ENCODE data around the gene SYCP3. TPM values are rescaled to one million over a fixed set of nuclear protein-coding genes. Genes with fewer than 3 reads are reported as not detected.

The SYCP3 gene
- total RNA-seq, 1 experiment from 2014 or later = 0.16 TPM

DNA sequence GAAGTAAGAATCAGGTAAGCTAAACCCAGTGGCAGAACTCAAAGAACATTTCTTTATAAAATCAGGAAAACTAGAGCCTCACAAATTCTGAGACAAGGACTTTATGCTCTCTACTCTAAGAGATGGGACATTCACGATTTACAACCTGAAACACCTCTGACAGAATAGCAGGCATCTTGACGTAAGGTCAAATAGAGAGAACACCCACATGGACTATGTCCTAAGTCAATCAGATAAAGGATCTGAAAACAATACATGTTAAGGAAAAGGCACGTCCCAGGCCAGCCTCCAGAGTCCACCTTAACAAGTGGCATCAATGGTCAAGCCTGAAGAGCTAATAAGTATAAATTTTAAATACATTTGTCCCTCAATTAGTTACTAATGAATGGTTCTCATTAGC, 39.9 kb upstream of the SYCP3 start:
- H3K36me3 Mint-ChIP-seq (ENCODE audit: insufficient read depth, unreplicated experiment) = peaks cover 15% of the 10 kb centered on the region
- TF ChIP-seq, protein P1, sequence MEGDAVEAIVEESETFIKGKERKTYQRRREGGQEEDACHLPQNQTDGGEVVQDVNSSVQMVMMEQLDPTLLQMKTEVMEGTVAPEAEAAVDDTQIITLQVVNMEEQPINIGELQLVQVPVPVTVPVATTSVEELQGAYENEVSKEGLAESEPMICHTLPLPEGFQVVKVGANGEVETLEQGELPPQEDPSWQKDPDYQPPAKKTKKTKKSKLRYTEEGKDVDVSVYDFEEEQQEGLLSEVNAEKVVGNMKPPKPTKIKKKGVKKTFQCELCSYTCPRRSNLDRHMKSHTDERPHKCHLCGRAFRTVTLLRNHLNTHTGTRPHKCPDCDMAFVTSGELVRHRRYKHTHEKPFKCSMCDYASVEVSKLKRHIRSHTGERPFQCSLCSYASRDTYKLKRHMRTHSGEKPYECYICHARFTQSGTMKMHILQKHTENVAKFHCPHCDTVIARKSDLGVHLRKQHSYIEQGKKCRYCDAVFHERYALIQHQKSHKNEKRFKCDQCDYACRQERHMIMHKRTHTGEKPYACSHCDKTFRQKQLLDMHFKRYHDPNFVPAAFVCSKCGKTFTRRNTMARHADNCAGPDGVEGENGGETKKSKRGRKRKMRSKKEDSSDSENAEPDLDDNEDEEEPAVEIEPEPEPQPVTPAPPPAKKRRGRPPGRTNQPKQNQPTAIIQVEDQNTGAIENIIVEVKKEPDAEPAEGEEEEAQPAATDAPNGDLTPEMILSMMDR (IDR thresholded peaks at IDR 0.05; ENCODE audit: insufficient read depth in 1 of 2, low read depth in 1 of 2, low read length in 1 of 2, severe bottlenecking in 1 of 2, unreplicated experiment in 1 of 2) = no peak
- H3K27me3 ChIP-seq (replicated peaks; ENCODE audit: control insufficient read depth, insufficient read depth, low read length) = no peaks in the 10 kb centered on the region
- CTCF ChIA-PET = interaction anchor here (1.7 to 1.8 kb wide), 2 partner anchors 13 to 51 kb away, joined by 4 to 6 read pairs; partner anchors contain the start of gene GNPTAB
- H3K4me3 Mint-ChIP-seq (ENCODE audit: unreplicated experiment) = no peak overlapping the region
- intact Hi-C loops (cut with micrococcal nuclease; ENCODE audit: unreplicated experiment) = no loop called here
- DNase-seq = no peak
- no peaks in the 10 kb centered on the region; the same call in 1 of the 2 replicates for H3K36me3 ChIP-seq (ENCODE audit: control insufficient read depth, insufficient read depth, low read length)
- H3K9me3 Mint-ChIP-seq (ENCODE audit: unreplicated experiment) = no peaks in the 10 kb centered on the region
- no TSS peak for BruUV-seq (replicated peaks)
- H3K9me3 ChIP-seq = no peaks in the 10 kb centered on the region
- POLR2A ChIA-PET = no interaction called here
- H3K27me3 Mint-ChIP-seq (ENCODE audit: insufficient read depth, unreplicated experiment) = no peaks in the 10 kb centered on the region
- no peak overlapping the region for H3K27ac Mint-ChIP-seq (ENCODE audit: unreplicated experiment)
- H3K4me1 Mint-ChIP-seq (ENCODE audit: low read depth, unreplicated experiment) = peaks cover 13% of the 10 kb centered on the region
- no peak overlapping the region for H3K4me3 ChIP-seq (ENCODE audit: low read depth, low read length)
- H3K4me1 ChIP-seq = peaks cover 4% of the 10 kb centered on the region; the same call in 1 of the 2 replicates

DNA sequence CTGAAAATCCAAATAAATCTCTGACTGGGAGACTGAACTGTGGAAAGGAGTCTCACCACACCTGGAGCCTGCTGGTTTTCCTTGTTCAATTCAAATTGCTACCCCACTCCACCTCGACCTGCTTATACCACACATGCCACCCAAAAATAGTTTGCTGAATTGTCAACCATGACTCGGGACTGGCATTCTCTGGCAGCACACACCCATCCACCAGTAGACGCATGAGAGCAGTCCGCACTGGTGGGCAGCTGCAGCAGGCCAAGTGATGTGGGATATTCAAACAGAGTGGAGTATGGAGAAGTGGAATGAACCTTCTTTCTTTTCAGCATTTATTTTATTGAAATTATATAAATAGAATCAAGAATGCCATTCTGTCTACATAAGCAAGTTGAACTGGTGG, 38.7 kb upstream of the SYCP3 start:
- H3K9me3 Mint-ChIP-seq (ENCODE audit: unreplicated experiment) = no peaks in the 10 kb centered on the region
- no peaks in the 10 kb centered on the region for H3K36me3 ChIP-seq (ENCODE audit: control insufficient read depth, insufficient read depth, low read length)
- no peak overlapping the region for H3K27ac Mint-ChIP-seq (ENCODE audit: unreplicated experiment)
- H3K27me3 Mint-ChIP-seq (ENCODE audit: insufficient read depth, unreplicated experiment) = no peaks in the 10 kb centered on the region
- H3K4me1 Mint-ChIP-seq (ENCODE audit: low read depth, unreplicated experiment) = peaks cover 11% of the 10 kb centered on the region
- TF ChIP-seq, protein P1 (IDR thresholded peaks at IDR 0.05; ENCODE audit: insufficient read depth in 1 of 2, low read depth in 1 of 2, low read length in 1 of 2, severe bottlenecking in 1 of 2, unreplicated experiment in 1 of 2) = no peak
- no peaks in the 10 kb centered on the region for H3K27me3 ChIP-seq (replicated peaks; ENCODE audit: control insufficient read depth, insufficient read depth, low read length)
- POLR2A ChIA-PET = no interaction called here
- H3K4me1 ChIP-seq = peaks cover 4% of the 10 kb centered on the region; the same call in 1 of the 2 replicates
- CTCF ChIA-PET = no interaction called here
- DNase-seq = no peak
- H3K36me3 Mint-ChIP-seq (ENCODE audit: insufficient read depth, unreplicated experiment) = peaks cover 13% of the 10 kb centered on the region
- H3K4me3 ChIP-seq (ENCODE audit: low read depth, low read length) = no peak overlapping the region
- intact Hi-C loops (cut with micrococcal nuclease; ENCODE audit: unreplicated experiment) = no loop called here
- no peak overlapping the region for H3K4me3 Mint-ChIP-seq (ENCODE audit: unreplicated experiment)
- no peaks in the 10 kb centered on the region for H3K9me3 ChIP-seq
- no TSS peak for BruUV-seq (replicated peaks)

DNA sequence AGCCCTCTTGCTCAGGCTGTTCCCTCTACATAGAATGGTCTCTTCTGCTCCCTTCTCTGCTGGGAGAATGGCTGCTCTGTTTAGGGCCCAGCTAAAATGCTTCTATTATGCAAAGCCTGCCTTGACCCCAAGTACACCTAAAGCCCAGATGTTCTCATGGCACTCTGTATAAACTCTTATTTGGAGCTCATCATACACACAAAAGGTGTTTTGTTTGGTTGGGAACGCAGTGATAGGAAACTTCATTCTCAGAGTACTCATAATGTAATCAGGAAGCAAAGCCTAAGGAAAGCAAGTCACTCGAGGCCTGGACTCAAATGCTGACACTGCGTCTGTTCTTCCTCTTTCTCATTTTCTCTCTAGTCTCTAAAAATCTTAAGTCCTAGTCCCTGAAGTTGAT, 38.2 kb upstream of the SYCP3 start:
- POLR2A ChIA-PET = no interaction called here
- no peak for DNase-seq
- H3K9me3 Mint-ChIP-seq (ENCODE audit: unreplicated experiment) = no peaks in the 10 kb centered on the region
- H3K4me1 Mint-ChIP-seq (ENCODE audit: low read depth, unreplicated experiment) = peaks cover 7% of the 10 kb centered on the region
- H3K4me3 ChIP-seq (ENCODE audit: low read depth, low read length) = no peak overlapping the region
- H3K4me1 ChIP-seq = peaks cover 4% of the 10 kb centered on the region; the same call in 1 of the 2 replicates
- no peak overlapping the region for H3K27ac Mint-ChIP-seq (ENCODE audit: unreplicated experiment)
- TF ChIP-seq, protein P1 (IDR thresholded peaks at IDR 0.05; ENCODE audit: insufficient read depth in 1 of 2, low read depth in 1 of 2, low read length in 1 of 2, severe bottlenecking in 1 of 2, unreplicated experiment in 1 of 2) = no peak
- H3K27me3 ChIP-seq (replicated peaks; ENCODE audit: control insufficient read depth, insufficient read depth, low read length) = no peaks in the 10 kb centered on the region
- no peaks in the 10 kb centered on the region for H3K27me3 Mint-ChIP-seq (ENCODE audit: insufficient read depth, unreplicated experiment)
- CTCF ChIA-PET = no interaction called here
- intact Hi-C loops (cut with micrococcal nuclease; ENCODE audit: unreplicated experiment) = no loop called here
- H3K36me3 ChIP-seq (ENCODE audit: control insufficient read depth, insufficient read depth, low read length) = no peaks in the 10 kb centered on the region
- H3K4me3 Mint-ChIP-seq (ENCODE audit: unreplicated experiment) = no peak overlapping the region
- H3K36me3 Mint-ChIP-seq (ENCODE audit: insufficient read depth, unreplicated experiment) = peaks cover 9% of the 10 kb centered on the region
- no peaks in the 10 kb centered on the region for H3K9me3 ChIP-seq
- BruUV-seq (replicated peaks) = no TSS peak
